NCI-H526 treated with DMSO at 0.1 percent for 48 hours (cell line): ENCODE measurements around the gene LILRA1.
"Not testable (repeated sequence)": the region's sequence is repeated elsewhere in the genome, so short reads cannot be mapped to it uniquely, and the experiment has no call there.

Experiments used
- DNase-seq: peaks from one replicate; lab custom pipeline; 2025; lab: John Stamatoyannopoulos, UW

The LILRA1 gene

DNA sequence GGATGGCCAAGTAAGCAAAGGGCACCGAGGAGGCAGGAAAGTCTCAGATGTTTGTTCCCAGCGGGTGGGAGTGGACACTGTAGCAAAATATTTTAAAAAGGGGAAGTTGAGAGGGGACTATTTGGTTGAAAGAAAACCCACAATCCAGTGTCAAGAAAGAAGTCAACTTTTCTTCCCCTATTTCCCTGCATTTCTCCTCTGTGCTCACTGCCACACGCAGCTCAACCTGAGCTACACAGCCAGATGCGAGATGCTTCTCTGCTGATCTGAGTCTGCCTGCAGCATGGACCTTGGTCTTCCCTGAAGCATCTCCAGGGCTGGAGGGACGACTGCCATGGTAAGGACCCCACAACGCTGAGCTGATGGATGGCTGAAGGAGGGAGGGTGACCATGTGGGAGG lies at the start of gene LILRA1:
Gene LILRA1 (plus strand): TSS at position 188 of the 400 bp plus-strand sequence. CDS start 613 bp downstream, outside the sequence.
- DNase-seq, result not testable (repeated sequence)

DNA sequence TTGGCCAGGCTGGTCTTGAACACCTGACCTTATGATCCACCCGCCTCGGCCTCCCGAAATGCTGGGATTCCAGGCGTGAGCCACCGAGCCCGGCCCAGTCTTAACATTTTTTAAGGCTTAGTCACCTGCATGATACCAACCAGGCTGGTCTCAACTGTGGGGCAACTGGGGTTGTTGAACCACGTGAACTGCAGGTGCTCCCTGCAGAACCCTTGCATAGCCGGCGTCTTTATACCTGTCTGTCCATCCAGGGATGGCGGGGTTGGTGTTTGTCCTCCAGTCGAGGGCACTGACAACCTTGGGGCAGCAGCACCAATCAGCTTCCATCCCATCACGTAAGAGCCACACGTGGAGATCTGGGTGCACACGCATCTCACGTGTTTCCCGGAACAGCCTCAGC lies 44.6 kb upstream of the LILRA1 start:
- no peak for DNase-seq

DNA sequence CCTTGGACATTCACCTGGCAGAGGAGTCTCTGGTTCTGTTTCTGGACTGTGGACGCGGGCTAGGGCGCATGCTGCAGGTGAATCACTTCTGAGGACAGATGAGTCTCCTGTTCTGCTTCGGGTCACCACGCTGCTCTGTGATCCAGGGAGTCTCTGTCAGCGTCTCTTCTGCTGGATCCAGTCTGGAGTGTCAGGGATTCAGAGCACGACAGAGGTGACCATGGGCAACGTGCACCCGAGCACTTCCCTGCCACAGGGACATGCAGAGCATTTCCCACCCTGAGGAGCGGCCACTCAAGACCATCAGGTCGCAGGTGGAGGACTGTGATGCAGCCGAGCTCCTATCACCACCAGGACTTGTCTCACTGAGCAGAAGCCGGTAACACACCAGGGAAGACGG lies 44.2 kb upstream of the LILRA1 start:
- no peak for DNase-seq

DNA sequence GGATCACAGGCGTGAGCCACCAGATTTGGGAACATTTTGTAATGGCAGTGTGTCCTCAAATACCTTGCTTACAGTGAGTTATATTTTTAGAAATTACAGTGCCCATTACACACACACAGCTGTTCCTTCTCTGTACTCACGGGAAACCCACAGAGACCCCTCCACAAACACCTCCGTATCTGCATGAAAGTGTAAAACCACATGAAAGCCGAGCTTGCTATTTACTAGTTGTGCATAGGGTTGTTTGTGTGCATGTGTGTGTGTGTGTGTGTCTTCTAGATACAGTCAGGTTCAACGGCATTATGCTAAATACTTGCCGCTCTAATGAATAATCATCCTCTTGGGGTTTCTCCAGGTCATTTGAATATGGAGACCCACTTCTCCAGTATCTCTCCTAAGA lies 42.1 kb upstream of the LILRA1 start:
- DNase-seq, result peak; percentile 97

DNA sequence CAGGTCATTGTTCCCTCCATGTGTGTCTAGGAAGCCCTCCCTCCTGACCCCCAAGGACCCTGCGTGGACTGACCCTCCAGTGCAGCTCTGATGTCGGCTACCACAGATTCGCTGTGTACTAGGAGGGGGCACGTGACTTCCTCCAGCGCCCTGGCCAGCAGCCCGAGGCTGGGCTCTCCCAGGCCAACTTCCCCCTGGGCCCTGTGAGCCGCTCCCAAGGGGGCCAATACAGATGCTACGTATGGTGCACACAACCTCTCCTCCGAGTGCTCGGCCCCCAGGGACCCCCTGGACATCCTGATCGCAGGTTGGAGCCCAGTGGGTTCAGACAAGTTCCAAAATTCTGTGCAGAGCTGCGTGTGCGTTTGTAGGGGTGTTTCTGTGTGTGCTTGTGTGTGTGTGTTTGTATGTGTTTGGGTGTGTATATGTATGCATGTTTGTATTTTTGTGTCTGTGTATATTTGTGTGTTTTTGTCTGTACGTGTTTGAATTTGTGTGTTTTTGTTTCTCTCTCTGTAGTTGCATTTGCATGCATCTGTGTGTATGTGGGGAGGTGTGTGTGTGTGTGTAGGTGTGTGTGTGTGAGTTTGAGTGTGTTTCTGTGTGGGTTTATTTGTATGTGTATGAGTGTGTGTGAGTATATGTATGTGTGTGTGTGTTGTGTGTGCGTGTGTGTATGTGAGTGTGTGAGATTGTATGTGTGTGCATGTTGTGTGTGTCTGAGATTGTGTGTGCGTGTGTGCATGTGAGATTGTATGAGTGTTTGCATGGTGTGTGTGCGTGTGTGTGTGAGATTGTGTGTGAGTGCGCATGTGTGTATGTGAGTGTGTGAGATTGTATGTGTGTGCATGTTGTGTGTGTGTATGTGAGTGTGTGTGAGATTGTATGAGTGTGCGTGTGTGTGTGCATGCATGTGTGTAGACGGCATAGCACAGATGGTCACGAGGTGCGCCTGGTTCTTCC lies 41.2 kb upstream of the LILRA1 start:
- DNase-seq, result no peak

DNA sequence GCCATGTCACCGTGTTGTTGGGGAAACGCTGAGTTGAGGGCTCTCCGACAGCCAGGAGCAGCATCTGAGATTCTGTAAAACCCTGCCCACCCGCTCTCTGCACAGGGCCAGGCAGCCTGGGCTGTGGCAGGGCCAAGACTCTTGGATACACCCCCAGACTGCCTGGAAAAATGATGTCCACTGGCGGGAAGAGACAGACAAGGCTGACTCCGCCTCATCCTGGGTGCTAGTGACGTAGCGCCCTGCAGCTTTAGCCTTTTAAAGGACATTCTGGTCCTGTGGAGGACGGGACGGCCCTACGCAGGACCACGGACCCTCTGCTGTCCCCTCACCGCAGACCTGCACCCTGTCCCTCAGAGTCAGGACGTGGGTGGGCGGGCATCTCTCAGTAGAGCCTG lies 40.5 kb upstream of the LILRA1 start:
- no peak for DNase-seq

DNA sequence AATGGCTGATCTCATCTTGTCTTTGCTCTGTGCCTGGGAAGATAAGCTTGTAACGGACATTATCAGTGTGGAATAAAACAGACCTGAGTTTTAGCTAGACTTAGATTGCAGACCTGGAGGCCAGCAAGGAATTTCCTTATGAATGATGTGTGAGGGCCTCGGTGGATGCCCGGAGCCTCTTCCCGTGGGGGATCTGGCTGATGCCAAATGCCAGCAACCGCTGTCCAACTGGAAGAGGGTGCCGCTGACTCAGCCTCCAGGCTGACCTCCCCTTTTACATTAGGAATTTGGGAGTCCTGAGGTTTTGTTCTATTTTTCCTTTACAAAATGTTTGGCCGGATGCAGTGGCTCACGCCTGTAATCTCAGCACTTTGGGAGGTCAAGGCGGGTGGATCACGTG lies 39.4 kb upstream of the LILRA1 start:
- DNase-seq, result no peak

DNA sequence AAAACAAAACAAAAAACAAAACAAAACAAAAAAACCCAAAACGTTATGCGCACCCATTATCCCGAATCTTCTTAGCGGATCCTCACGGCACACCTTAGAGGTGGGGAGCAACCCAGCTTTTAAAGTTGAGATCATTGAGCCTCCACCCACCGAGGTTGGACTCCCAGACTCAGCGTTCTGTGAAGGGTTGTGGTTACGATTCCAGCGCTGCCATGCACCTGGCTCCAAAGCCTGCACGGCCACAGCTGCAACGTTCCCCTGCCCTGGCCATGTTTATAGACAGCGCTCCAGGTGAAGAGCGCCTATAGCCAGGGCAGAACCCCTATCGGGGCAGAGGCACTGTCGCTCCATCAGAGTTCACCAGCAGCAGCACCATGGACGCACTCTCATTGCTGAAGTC lies 38.5 kb upstream of the LILRA1 start:
- DNase-seq, result no peak

DNA sequence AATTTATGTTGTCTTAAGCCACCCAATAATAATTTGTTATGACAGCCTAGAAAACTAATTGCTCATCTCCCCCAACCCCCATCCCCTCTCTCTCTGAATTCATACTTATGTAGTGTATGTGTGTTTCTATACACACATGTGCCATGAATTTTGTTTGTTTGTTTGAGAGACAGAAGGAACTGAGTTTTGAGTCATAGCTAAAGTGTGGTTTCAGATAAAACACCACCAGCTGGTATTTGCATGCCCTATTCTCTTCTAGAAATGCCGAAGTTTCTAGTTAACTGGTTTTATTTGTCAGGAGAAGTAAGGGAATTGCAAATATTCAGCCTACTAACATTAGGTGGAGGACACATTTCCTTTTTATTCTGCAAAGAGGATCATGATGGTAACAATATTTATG lies 37.2 kb upstream of the LILRA1 start:
- DNase-seq, result no peak

DNA sequence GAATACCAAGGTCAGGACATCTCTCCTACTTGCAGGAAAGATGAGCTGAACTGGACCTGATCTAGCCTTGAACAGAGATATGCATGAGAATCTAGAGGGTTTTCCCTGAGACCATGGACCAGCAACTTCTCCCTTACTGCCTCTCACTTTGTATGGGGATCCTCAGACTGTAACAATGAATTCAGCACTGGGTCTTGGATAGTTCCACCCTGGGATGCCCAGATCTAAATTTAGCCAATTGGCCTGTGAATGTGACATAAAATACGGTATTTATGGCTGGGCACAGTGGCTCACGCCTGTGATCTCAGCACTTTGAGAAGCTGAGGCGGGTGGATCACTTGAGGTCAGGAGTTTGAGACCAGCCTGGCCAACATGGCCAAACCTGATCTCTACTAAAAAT lies 35.1 kb upstream of the LILRA1 start:
- DNase-seq, result no peak

DNA sequence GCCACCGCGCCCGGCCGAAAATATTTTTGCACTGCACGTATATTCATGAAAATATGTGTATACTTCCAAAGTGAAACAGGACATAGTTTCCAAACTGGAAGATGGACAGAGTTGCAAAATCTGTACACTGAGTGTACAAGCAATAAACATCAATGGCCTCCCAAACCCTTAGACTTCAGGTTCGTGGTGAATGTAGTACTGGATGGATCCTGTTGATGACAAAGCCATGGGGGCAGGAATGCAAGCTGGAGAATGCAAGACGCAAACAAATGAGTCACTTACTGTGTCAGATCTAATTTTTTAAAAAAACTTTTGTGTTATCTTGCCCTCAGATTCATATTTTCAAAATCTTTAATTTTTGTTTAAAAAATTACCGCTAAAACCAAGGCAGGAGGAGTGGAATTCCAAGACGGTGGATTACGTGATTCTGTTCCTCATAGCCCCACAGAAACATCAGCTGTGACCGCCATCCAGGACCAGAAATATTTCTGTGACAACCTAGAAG lies 32.5 kb upstream of the LILRA1 start:
- no peak for DNase-seq

DNA sequence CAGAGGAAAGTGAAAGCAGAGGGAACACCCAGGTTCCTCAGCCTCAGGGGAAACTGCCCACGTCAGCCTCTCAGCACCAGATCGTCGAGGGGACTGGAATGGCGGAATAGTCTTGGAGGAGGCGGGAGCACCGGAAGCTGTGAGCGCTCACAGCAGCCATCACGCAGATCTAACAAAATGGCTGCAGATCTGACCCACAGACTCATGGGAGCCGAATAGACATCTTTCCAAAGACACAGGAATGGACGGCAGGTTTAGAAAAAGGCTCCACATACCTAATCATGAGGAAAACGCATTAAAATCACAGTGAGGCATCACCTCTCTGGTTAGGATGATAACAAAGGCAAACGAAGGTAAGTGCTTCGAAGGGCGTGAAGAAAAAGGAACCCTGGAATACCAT lies 31.6 kb upstream of the LILRA1 start:
- no peak for DNase-seq

DNA sequence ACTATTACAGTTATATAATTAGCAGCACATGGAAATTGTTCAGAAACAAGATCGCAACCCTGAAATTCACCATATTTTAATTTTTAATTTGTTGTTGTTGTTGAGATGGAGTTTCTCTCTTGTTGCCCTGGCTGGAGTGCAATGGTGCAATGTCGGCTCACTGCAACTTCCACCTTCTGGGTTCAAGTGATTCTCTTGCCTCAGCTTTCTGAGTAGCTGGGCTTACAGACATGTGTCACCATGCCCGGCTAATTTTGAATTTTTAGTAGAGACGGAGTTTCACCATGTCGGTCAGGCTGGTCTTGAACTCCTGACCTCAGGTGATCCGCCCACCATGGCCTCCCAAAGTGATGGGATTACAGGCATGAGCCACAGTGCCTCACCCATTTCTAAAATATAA lies 30.2 kb upstream of the LILRA1 start:
- not testable (repeated sequence) for DNase-seq

DNA sequence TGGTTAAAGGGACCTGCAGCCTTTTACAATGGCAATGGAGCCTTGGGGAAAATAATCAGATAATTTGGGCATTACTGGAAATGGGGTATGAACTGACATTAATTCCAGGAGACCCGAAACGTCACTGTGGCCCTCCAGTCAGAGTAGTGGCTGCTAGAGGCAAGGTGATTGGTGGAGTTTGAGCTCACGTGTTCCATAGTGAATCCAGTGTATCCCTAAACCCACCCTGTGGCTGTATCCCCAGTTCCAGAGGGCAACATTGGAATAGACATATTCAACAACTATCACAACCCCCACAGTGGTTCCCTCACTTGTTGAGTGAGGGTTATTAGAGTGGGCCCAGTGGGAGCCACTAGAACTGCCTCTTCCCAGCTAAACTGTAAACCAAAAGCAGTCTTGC lies 23.1 kb upstream of the LILRA1 start:
- no peak for DNase-seq

DNA sequence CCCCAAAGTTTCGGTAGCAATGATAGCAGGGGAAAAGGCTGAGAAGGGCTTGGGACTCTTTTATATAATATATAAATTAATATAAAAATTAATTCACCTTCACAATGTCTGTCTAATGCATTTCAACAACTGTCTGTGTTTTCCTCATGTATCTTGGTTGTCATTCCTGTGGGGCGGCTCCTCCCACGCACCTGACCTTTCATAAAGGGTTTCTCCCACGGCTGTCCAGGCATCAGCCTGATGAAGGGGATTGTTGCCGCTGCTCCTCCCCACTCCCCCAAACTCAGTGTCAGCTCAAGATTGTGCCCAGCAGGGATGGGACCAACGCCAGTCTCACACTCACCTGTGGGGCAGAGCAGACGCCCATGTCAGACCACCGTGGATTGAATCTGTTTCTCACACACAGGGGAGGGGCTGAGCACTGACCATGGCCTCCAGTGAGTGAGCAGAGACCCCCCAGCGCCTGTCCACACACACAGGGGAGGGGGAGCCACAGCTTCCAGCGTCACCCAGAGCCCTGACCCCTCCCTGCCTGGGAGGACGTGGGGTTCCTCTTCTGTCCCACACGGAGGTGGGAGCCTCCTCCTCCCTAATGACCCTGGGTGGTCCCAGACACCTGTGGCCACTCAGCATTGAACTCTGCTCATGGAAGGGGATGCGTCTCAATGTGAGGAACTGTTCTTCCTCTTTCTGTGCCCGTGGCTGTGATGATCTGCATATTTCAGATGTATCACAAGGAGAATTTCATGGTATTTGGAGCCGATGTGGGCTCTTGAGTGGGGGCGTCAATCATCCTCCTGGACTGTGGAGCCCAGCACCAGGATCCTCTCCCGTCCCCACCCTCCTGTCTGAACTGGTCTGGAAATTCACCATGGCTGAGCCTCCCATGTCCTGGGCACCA lies 21.5 kb upstream of the LILRA1 start:
- DNase-seq, result not testable (repeated sequence)

DNA sequence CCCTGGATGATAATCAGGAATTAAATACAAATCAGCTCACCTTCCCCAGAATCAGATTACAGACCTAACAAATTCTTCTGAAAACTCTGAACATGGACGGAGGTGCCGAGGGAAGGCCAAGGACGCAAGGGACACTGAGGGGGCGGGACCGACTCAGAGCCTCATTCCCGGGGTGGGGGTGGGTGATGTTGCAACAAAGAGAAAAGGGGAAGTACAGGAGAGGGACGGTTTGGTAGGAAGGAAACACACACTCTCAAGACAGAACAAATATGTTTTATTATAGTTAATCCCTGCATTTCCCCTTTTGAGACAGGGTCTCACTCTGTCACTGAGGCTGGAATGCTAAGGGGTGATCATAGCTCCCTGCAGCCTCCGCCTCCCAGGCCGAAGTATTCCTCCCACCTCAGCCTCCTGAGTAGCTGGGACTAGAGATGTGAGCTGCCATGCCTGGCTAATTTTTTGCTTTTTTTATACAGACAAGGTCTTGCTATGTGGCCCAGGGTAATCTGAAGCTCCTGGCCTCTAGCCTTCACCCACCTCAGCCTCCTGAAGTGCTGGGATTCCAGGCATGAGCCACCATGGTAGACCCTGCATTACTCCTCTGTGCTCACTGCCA lies 20.6 kb upstream of the LILRA1 start:
- DNase-seq, result no peak

DNA sequence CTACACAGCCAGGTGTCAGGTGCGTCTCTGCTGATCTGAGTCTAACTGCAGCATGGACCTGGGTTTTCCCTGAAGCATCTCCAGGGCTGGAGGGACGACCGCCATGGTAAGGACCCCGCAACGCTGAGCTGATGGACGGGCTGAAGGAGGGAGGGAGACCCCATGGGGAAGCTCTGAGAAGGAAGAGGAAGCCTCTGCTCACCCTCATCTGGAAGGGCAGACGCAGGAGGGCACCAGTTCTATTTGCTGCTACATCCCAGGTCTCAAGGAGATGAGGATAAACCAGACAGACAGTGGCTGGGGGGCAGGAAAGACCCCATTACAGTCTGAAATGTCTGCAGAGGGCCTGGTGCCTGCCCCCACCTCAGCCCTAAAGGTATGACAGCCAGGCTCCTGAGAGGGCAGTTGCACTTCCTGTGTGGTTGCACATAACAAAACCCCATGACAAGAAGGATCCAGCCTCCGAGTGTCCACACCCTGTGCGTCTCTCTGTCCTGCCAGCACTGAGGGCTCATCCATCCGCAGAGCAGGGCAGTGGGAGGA lies 20.0 kb upstream of the LILRA1 start, which contains the start of gene LILRA2:
Gene LILRA2 (plus strand): TSS at position 461 of the 543 bp plus-strand sequence. CDS start 89 bp downstream, outside the sequence.
- DNase-seq, result no peak

DNA sequence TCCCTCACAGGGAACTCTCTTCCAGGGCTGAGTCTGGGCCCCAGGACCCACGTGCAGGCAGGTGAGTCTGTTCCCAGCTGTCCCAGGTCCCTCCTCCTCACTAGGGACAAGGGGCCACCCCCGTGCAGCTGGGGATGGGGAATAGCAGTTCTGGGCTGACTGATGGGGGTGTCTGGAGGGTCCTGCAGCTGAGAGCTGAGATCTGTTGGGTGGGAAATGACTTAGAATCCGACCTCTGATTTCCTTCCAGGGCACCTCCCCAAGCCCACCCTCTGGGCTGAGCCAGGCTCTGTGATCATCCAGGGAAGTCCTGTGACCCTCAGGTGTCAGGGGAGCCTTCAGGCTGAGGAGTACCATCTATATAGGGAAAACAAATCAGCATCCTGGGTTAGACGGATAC lies 19.4 kb upstream of the LILRA1 start:
- no peak for DNase-seq

DNA sequence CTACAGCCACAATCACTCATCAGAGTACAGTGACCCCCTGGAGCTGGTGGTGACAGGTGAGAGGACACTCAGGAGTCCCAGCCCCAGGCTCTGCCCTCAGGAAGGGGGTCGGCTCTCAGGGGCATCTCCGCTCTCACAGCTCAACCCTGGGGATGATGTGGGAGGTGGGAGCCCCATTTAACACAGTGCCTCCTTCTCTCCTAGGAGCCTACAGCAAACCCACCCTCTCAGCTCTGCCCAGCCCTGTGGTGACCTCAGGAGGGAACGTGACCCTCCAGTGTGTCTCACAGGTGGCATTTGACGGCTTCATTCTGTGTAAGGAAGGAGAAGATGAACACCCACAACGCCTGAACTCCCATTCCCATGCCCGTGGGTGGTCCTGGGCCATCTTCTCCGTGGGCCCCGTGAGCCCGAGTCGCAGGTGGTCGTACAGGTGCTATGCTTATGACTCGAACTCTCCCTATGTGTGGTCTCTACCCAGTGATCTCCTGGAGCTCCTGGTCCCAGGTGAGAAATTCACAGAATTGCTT lies 18.8 kb upstream of the LILRA1 start:
- DNase-seq, result no peak

DNA sequence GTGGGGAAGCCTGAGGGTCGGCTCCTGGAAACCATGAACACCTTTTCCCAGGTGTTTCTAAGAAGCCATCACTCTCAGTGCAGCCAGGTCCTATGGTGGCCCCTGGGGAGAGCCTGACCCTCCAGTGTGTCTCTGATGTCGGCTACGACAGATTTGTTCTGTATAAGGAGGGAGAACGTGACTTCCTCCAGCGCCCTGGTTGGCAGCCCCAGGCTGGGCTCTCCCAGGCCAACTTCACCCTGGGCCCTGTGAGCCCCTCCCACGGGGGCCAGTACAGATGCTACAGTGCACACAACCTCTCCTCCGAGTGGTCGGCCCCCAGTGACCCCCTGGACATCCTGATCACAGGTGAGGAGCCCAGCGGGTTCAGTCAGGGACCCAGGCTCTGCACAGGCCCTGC lies 18.2 kb upstream of the LILRA1 start:
- not testable (repeated sequence) for DNase-seq

DNA sequence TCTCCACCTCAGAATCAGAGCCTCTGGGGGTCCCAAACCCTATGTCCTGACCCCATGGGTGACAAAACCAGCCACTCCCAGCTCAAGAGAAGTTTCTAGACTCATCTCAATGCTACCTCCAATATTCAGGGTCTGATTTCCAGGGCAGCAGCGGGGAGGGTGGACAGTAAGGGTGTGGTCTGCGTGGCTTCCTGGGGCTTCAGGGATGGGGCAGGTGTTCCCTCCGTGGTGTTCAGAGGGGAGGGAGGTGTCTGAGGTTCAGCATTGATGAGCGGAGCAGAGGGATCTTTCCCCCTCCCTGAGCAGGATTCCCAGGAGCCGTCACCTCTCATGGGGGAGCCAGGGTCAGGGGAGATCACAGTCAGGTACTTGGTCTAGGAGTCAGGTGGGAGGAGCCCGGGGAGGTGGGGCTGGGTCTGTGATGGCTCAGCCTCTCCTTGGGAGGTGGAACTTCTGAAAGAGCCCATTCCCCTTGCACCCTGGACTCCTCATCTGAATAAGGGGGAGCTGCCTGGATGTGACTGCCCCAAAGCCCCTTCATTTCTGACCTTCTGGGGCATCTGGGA lies 16.9 kb upstream of the LILRA1 start:
- DNase-seq, result no peak
